GM19467 (cell line): ENCODE data around the gene LMBR1.
A peak's percentile ranks its signal among the peaks of the same experiment; 100 is the strongest.
"Not testable (repeated sequence)": the region's sequence is repeated elsewhere in the genome, so short reads cannot be mapped to it uniquely, and the experiment has no call there.

Source experiments
- ATAC-seq: cut with Tn5 transposase; IDR thresholded peaks from one replicate; pipeline ENCODE4 v1.9.1; 2021; ENCODE audit warnings: mild to moderate bottlenecking, moderate library complexity; ENCODE audit not compliant: unreplicated experiment

Gene LMBR1

GRCh38 chr7:156662277-156662676 is 230.7 kb downstream of the LMBR1 start:
- ATAC-seq, result no peak

GRCh38 chr7:156661637-156662036 is 231.3 kb downstream of the LMBR1 start:
- no peak for ATAC-seq

GRCh38 chr7:156659961-156660360 is 233.0 kb downstream of the LMBR1 start:
- ATAC-seq, result no peak

- no peak for ATAC-seq
Measured at GRCh38 chr7:156659203-156659602, 233.8 kb downstream of the LMBR1 start.

GRCh38 chr7:156657681-156658080 is 235.3 kb downstream of the LMBR1 start:
- no peak for ATAC-seq

GRCh38 chr7:156656598-156656997 is 236.4 kb downstream of the LMBR1 start:
- ATAC-seq, result no peak

- ATAC-seq, result no peak
Measured at GRCh38 chr7:156655983-156656382, 237.0 kb downstream of the LMBR1 start.

GRCh38 chr7:156655251-156655650 is 237.7 kb downstream of the LMBR1 start:
- no peak for ATAC-seq

- ATAC-seq, result no peak
Measured at GRCh38 chr7:156654511-156655234, 238.3 kb downstream of the LMBR1 start.

- ATAC-seq, result no peak
Measured at GRCh38 chr7:156652886-156653568, 240.0 kb downstream of the LMBR1 start.

GRCh38 chr7:156651474-156651873 is 241.5 kb downstream of the LMBR1 start:
- no peak for ATAC-seq

GRCh38 chr7:156650042-156650441 is 242.9 kb downstream of the LMBR1 start:
- ATAC-seq, result no peak

GRCh38 chr7:156647330-156647729 is 245.7 kb downstream of the LMBR1 start:
- ATAC-seq, result not testable (repeated sequence)

- no peak for ATAC-seq
Measured at GRCh38 chr7:156642306-156643045, 250.5 kb downstream of the LMBR1 start.

- peak; percentile 46 for ATAC-seq
Measured at GRCh38 chr7:156640949-156641485, 252.0 kb downstream of the LMBR1 start.

- ATAC-seq, result peak; percentile 81
Measured at GRCh38 chr7:156640257-156640948, 252.6 kb downstream of the LMBR1 start, which contains the start of gene RNF32. Gene RNF32 (plus strand): TSS chr7:156640774. CDS start chr7:156643878, 3,104 bp downstream.

GRCh38 chr7:156639426-156640256 is 253.3 kb downstream of the LMBR1 start:
- peak; percentile 4 for ATAC-seq

GRCh38 chr7:156638443-156639077 is 254.4 kb downstream of the LMBR1 start:
- no peak for ATAC-seq

GRCh38 chr7:156637093-156637492 is 255.9 kb downstream of the LMBR1 start:
- ATAC-seq, result not testable (repeated sequence)
